Upper lobe of right lung (tissue), 1 donor: ENCODE measurements around the gene TERT. TPM values are rescaled to one million over a fixed set of nuclear protein-coding genes. Genes with fewer than 3 reads are reported as not detected.

Experiments used
- ATAC-seq: fragments of 200-7000 bp; cut with Tn5 transposase; one replicate; pipeline ENCODE4 v1.9.1; 2020; ENCODE audit warnings: mild to moderate bottlenecking, moderate library complexity
- DNase-seq: peaks from one replicate; pipeline ENCODE4 v3.0.0-alpha.2; 2020
- H3K27ac ChIP-seq: fragments of 200-600 bp; one replicate; pipeline ENCODE4 v1.8.0; 2022
- H3K27me3 ChIP-seq: fragments of 200-600 bp; one replicate; pipeline ENCODE4 v1.8.0; 2022; ENCODE audit warnings: mild to moderate bottlenecking
- H3K36me3 ChIP-seq: fragments of 200-600 bp; one replicate; pipeline ENCODE4 v1.8.0; 2022
- H3K4me1 ChIP-seq: fragments of 200-600 bp; one replicate; pipeline ENCODE4 v1.8.0; 2022
- H3K4me3 ChIP-seq: fragments of 200-600 bp; one replicate; pipeline ENCODE4 v1.8.0; 2022; ENCODE audit warnings: mild to moderate bottlenecking
- H3K9me3 ChIP-seq: fragments of 200-600 bp; one replicate; pipeline ENCODE4 v1.8.0; 2022
- intact Hi-C: fragments of 100-400 bp; cut with DNase I; formaldehyde crosslinking; loops from one replicate; pipeline ENCODE4 v1.11.0; 2022
- total RNA-seq: library from RNA; stranded (reverse); fragmentation: NEBNext Ultra II Directional; extraction: Animal tissue kit (Norgen Biotek cat#: 25700); gene quantifications from one replicate; pipeline ENCODE4 v1.2.1, GENCODE V29; 2021
- TF ChIP-seq, protein P1 (sequence below): fragments of 200-600 bp; IDR thresholded peaks from one replicate; pipeline ENCODE4 v1.8.0; 2022; ENCODE audit warnings: antibody characterized with exemption
- donor health status: DM: no; HTN: yes; CAD: no; lungs with severe emphysema.

Gene TERT
- total RNA-seq, 1 donor from 2014 or later, result not detected

DNA sequence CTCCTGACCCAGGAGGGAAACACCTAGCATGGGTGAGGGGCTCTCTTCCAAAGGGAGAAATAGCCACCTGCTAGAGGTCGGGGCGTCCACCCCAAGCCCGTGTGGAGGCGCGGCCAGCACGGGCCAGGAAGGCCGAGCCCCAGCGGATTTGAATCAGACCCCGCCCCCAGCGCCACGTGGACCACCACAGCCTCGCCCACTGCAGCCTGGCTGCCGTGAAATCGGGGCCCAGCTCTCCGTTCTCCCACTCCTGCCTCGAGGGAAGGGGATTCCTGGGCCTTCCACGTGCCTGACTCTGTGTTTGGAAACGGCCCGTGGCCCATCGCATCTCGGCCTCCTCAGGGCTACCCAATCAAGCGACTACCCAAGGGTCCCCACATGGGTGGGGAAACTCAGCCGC, 38.1 kb downstream of the TERT start:
- no peak overlapping the region for H3K4me3 ChIP-seq
- no peaks in the 10 kb centered on the region for H3K9me3 ChIP-seq
- no peaks in the 10 kb centered on the region for H3K4me1 ChIP-seq
- no peaks in the 10 kb centered on the region for H3K27me3 ChIP-seq
- no peaks in the 10 kb centered on the region for H3K36me3 ChIP-seq
- DNase-seq, result no peak
- no peak for ATAC-seq
- intact Hi-C loops, result no loop called here
- H3K27ac ChIP-seq, result no peak overlapping the region
- TF ChIP-seq, protein P1, sequence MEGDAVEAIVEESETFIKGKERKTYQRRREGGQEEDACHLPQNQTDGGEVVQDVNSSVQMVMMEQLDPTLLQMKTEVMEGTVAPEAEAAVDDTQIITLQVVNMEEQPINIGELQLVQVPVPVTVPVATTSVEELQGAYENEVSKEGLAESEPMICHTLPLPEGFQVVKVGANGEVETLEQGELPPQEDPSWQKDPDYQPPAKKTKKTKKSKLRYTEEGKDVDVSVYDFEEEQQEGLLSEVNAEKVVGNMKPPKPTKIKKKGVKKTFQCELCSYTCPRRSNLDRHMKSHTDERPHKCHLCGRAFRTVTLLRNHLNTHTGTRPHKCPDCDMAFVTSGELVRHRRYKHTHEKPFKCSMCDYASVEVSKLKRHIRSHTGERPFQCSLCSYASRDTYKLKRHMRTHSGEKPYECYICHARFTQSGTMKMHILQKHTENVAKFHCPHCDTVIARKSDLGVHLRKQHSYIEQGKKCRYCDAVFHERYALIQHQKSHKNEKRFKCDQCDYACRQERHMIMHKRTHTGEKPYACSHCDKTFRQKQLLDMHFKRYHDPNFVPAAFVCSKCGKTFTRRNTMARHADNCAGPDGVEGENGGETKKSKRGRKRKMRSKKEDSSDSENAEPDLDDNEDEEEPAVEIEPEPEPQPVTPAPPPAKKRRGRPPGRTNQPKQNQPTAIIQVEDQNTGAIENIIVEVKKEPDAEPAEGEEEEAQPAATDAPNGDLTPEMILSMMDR, result no peak

DNA sequence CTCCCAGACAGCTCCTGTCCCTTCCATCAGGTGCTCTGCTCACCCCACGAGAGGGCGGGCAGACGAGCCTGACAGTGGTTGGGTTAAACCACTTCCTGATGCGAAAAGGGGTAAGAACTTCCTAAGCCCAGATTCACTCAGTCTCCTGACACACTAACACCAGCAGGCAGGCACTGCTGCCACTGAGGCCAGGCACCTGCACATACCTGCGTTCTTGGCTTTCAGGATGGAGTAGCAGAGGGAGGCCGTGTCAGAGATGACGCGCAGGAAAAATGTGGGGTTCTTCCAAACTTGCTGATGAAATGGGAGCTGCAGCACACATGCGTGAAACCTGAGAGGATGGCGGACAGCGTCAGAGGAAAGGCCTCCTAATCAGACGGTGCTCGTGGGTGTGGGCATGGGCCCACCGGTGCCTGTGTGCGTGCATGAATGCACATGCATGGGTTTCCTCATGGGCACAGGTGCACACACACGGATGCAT, 39.7 kb downstream of the TERT start:
- H3K36me3 ChIP-seq, result no peaks in the 10 kb centered on the region
- no peaks in the 10 kb centered on the region for H3K9me3 ChIP-seq
- intact Hi-C loops, result no loop called here
- no peak overlapping the region for H3K4me3 ChIP-seq
- no peaks in the 10 kb centered on the region for H3K4me1 ChIP-seq
- no peaks in the 10 kb centered on the region for H3K27me3 ChIP-seq
- DNase-seq (no peak), ATAC-seq (no peak)
- H3K27ac ChIP-seq, result no peak overlapping the region
- TF ChIP-seq, protein P1, result no peak

DNA sequence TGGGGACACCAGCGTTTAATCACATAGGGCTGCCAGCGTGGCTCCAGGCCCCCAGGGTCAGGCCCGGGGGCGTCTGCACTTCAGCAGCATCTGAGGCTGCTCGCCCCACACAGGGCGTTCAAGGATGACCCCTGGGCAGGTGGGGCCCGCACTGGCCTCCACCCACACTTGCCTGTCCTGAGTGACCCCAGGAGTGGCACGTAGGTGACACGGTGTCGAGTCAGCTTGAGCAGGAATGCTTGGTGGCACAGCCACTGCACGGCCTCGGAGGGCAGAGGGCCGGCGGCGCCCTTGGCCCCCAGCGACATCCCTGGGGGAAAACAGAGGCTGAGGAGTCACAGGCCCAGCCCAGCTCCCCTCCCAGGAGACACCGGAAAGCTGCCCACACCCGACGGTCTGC, 40.7 kb downstream of the TERT start:
- TF ChIP-seq, protein P1, result no peak
- no peaks in the 10 kb centered on the region for H3K27me3 ChIP-seq
- H3K4me1 ChIP-seq, result no peaks in the 10 kb centered on the region
- ATAC-seq, result no peak
- no peak overlapping the region for H3K27ac ChIP-seq
- H3K4me3 ChIP-seq, result no peak overlapping the region
- H3K9me3 ChIP-seq, result no peaks in the 10 kb centered on the region
- intact Hi-C loops, result no loop called here
- no peak for DNase-seq
- H3K36me3 ChIP-seq, result no peaks in the 10 kb centered on the region

DNA sequence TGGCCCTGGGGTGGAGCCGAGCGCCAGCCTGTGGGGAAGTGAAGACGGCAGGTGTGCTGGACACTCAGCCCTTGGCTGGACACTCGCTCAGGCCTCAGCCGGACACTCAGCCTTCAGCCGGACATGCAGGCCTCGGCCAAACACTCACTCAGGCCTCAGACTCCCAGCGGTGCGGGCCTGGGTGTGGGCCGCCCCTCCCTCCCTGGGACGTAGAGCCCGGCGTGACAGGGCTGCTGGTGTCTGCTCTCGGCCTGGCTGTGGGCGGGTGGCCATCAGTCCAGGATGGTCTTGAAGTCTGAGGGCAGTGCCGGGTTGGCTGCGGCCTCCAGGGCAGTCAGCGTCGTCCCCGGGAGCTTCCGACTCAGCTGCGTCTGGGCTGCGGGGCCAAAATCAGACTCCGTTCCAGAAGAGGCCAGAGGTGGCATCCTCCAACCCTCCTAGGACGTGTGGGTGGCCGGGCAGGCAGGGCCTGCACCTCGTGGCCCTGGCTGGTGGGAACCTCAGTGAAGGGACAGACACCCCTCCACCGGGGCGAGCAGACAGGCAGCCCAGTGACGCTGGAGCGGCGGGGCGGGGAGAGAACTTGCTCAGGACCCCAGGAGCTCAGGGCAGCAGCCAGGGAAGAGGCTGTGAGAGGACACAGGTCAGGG, 41.3 kb downstream of the TERT start:
- H3K4me1 ChIP-seq, result no peaks in the 10 kb centered on the region
- H3K9me3 ChIP-seq, result no peaks in the 10 kb centered on the region
- ATAC-seq, result no peak
- no peak for DNase-seq
- no peak overlapping the region for H3K27ac ChIP-seq
- no peaks in the 10 kb centered on the region for H3K27me3 ChIP-seq
- H3K4me3 ChIP-seq, result no peak overlapping the region
- TF ChIP-seq, protein P1, result no peak
- intact Hi-C loops, result no loop called here
- no peaks in the 10 kb centered on the region for H3K36me3 ChIP-seq

DNA sequence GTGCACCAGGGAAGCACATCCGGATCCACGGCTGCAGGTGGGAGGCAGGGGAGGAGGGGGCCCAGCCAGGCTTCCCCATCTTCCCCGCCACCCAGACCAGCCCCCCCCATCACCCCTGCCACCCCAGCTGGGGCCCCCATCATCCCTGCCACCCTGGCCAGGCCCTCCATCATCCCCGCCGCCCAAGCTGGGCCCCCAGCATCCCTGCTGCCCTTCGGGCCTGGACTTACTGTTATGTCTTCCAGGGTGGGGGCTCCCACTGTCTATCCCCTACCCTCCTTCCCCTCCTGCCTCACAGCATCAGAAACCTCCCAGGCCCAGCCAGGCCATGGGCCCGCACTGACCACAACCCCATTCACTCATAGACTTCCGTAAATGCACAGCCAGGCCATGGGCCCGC, 42.2 kb downstream of the TERT start:
- no peak for DNase-seq
- ATAC-seq, result no peak
- intact Hi-C loops, result no loop called here

More for the DNA sequence above, 42.2 kb downstream of the TERT start:
- no peaks in the 10 kb centered on the region for H3K9me3 ChIP-seq
- no peak overlapping the region for H3K27ac ChIP-seq
- H3K4me1 ChIP-seq, result no peaks in the 10 kb centered on the region
- TF ChIP-seq, protein P1, result no peak
- H3K27me3 ChIP-seq, result no peaks in the 10 kb centered on the region
- H3K4me3 ChIP-seq, result no peak overlapping the region
- H3K36me3 ChIP-seq, result no peaks in the 10 kb centered on the region
